MV-4-11 (cell line): ENCODE data around the gene PTPN20.
A peak's percentile ranks its signal among the peaks of the same experiment; 100 is the strongest.

Experiments used
- DNase-seq: peaks from one replicate; lab custom pipeline; 2025; lab: John Stamatoyannopoulos, UW

The PTPN20 gene

GRCh38 chr10:47022311-47023131 lies 111.3 kb downstream of the PTPN20 start:
- no peak for DNase-seq

- DNase-seq: peak; percentile 63
These were observed 112.2 kb downstream of the PTPN20 start for GRCh38 chr10:47023237-47024045.

GRCh38 chr10:47024046-47024322 lies 112.8 kb downstream of the PTPN20 start:
- DNase-seq: no peak

- DNase-seq: peak; percentile 10
These were observed 113.4 kb downstream of the PTPN20 start for GRCh38 chr10:47024399-47025252.

GRCh38 chr10:47025253-47025539 lies 114.0 kb downstream of the PTPN20 start:
- no peak for DNase-seq

- DNase-seq: no peak
These were observed 114.5 kb downstream of the PTPN20 start for GRCh38 chr10:47025540-47026300.

- no peak for DNase-seq
These were observed 115.3 kb downstream of the PTPN20 start for GRCh38 chr10:47026301-47027107.

GRCh38 chr10:47027108-47027783 lies 116.0 kb downstream of the PTPN20 start:
- DNase-seq: no peak

GRCh38 chr10:47027784-47028260 lies 116.6 kb downstream of the PTPN20 start:
- DNase-seq: no peak

GRCh38 chr10:47028466-47028865 lies 117.2 kb downstream of the PTPN20 start:
- no peak for DNase-seq

GRCh38 chr10:47029181-47030009 lies 118.2 kb downstream of the PTPN20 start:
- no peak for DNase-seq

GRCh38 chr10:47030191-47030703 lies 119.0 kb downstream of the PTPN20 start:
- no peak for DNase-seq

- no peak for DNase-seq
These were observed 120.1 kb downstream of the PTPN20 start for GRCh38 chr10:47031211-47031900.

GRCh38 chr10:47031901-47032465 lies 120.8 kb downstream of the PTPN20 start:
- no peak for DNase-seq

- no peak for DNase-seq
These were observed 121.9 kb downstream of the PTPN20 start for GRCh38 chr10:47033081-47033480.

GRCh38 chr10:47033541-47034270 lies 122.5 kb downstream of the PTPN20 start:
- no peak for DNase-seq

GRCh38 chr10:47034441-47035051 lies 123.3 kb downstream of the PTPN20 start:
- no peak for DNase-seq
